Measurements from ENCODE around the gene SSBP3.

DNA sequence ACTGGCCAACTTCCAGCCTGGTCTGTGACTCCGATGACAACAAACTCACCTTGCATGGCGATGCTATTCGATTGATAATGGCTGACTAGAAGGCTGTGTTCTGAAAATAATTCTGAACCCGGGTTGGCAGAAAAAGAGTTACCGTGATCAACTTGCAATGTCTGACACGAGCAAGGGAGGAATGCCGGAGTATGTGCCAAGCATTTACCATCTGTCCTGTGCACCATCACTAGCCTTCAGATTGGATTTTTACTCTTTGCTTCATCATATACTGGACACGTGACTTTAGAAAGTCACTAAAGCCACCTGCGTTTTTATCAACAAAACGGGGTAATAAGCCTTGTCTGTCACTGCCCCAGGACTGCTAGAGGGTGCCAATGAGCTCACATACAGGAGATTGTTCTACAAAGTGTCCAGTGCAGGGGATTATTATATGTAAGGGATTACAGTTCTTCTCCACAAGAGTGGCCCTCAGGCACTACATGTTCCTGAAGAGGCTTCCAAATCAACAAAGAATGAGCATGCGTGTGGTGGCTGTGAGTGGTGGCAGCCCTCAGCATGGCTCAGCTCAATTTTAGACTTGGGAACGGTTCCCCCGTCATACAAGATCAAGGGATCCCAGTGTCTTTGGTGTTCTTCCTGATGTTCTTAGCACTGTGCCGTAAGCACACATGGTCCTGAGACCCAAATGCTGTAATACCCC lies 35.8 kb downstream of the SSBP3 start:
- TF ChIP-seq, protein P1, sequence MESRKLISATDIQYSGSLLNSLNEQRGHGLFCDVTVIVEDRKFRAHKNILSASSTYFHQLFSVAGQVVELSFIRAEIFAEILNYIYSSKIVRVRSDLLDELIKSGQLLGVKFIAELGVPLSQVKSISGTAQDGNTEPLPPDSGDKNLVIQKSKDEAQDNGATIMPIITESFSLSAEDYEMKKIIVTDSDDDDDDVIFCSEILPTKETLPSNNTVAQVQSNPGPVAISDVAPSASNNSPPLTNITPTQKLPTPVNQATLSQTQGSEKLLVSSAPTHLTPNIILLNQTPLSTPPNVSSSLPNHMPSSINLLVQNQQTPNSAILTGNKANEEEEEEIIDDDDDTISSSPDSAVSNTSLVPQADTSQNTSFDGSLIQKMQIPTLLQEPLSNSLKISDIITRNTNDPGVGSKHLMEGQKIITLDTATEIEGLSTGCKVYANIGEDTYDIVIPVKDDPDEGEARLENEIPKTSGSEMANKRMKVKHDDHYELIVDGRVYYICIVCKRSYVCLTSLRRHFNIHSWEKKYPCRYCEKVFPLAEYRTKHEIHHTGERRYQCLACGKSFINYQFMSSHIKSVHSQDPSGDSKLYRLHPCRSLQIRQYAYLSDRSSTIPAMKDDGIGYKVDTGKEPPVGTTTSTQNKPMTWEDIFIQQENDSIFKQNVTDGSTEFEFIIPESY (IDR thresholded peaks at IDR 0.05): no peak
- TF ChIP-seq, protein P2, sequence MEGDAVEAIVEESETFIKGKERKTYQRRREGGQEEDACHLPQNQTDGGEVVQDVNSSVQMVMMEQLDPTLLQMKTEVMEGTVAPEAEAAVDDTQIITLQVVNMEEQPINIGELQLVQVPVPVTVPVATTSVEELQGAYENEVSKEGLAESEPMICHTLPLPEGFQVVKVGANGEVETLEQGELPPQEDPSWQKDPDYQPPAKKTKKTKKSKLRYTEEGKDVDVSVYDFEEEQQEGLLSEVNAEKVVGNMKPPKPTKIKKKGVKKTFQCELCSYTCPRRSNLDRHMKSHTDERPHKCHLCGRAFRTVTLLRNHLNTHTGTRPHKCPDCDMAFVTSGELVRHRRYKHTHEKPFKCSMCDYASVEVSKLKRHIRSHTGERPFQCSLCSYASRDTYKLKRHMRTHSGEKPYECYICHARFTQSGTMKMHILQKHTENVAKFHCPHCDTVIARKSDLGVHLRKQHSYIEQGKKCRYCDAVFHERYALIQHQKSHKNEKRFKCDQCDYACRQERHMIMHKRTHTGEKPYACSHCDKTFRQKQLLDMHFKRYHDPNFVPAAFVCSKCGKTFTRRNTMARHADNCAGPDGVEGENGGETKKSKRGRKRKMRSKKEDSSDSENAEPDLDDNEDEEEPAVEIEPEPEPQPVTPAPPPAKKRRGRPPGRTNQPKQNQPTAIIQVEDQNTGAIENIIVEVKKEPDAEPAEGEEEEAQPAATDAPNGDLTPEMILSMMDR (IDR thresholded peaks at IDR 0.05; ENCODE audit: low read depth, low read length, missing input control): no peak
- TF ChIP-seq EGR1 (IDR thresholded peaks at IDR 0.05; ENCODE audit: low read depth in 2 of 2): no peak
- no peak for TF ChIP-seq MAX (IDR thresholded peaks at IDR 0.05)

Measured in liver (tissue), 3 donors.